ENCODE measurements around the gene OR9Q1. TPM values are rescaled to one million over a fixed set of nuclear protein-coding genes. Genes with fewer than 3 reads are reported as not detected.
A peak's percentile ranks its signal among the peaks of the same experiment; 100 is the strongest.
"Not testable (repeated sequence)": the region's sequence is repeated elsewhere in the genome, so short reads cannot be mapped to it uniquely, and the experiment has no call there.

Gene OR9Q1, protein sequence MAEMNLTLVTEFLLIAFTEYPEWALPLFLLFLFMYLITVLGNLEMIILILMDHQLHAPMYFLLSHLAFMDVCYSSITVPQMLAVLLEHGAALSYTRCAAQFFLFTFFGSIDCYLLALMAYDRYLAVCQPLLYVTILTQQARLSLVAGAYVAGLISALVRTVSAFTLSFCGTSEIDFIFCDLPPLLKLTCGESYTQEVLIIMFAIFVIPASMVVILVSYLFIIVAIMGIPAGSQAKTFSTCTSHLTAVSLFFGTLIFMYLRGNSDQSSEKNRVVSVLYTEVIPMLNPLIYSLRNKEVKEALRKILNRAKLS
- total RNA-seq = not detected

DNA sequence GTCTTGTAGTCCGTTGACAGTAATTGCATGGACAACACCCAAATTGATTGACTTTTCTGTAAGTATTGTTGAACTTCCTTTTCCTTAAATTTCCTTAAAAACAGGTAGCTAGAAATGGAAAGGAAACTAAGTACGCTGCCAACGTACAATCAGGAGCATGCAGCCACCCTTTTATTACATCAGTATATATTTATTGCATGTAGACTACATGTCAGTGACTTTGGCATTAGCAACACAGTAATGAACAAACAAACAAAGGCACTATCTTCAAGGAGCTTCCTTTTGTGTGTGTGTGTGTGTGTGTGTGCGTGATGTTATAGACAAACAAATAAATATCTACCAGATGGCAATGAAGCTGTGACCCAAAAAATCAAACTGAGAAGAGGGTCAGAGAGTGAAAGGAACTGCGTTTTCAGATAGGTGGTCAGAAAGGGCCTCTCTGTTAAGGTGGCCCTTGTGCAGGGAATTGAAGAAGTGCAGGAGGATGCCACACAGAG, at the start of gene OR9Q1:
OR9Q1 (plus strand) TSS at position 447 of the 497 bp plus-strand sequence. CDS start 155,564 bp downstream, outside the sequence.
- FAIRE-seq (no peak), DNase-seq (ENCODE audit: low spot score in 2 of 2) (no peak)

DNA sequence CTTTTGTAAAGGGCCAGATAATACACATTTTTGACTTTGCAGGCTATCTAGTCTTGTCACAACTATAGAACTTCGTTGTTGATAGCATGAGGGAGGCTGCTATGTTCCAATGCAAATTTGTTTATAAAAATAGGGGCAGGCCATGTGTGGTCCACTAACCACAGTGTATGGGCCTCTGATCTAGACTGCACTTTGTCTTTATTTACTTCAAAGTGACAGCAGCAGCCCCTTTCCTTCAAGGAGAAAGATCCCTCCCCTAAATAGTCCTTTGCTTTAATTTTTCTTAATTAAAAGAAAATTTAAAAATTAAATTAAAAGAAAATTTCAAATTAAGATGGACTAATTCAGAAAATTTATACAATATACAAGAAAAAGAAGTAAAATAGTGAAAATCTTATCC, 49.5 kb upstream of the OR9Q1 start:
- no peak for FAIRE-seq
- DNase-seq (ENCODE audit: low spot score in 2 of 2) = no peak

DNA sequence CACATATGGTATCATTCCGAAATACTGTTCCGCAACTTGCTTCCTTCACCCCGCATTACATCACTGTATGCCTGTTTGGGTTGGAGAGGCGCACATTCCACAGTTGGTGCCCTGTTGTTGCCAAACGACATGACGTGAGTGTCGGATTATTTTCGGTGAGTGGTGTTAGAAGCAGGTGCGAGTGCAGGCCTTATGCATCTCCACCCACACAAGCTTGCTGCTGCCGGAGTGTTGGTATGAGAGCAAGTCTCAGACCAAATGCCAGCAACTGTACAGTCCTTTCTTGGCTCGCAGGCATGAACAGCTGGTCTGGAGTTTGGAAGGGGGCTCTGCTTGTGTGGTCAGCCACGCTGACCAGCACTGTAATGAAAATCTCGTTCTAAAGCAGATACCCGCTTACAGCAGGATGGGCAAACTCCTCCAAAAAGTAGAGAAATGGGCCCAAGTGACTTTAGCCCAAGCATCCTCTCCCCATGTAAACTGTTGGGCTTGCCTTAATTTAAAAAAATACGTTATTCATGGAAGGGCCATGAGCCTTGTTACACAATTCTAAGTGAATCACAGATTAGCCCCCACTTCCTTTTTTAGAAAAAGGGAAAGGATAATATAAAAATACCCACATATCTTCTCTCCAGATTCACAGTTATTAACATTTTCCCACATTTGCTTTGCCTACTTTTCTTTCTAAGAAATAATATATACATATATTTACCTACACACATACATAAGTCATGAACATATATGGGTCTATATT, 48.7 kb upstream of the OR9Q1 start:
- FAIRE-seq (no peak), DNase-seq (ENCODE audit: low spot score in 2 of 2) (no peak)

DNA sequence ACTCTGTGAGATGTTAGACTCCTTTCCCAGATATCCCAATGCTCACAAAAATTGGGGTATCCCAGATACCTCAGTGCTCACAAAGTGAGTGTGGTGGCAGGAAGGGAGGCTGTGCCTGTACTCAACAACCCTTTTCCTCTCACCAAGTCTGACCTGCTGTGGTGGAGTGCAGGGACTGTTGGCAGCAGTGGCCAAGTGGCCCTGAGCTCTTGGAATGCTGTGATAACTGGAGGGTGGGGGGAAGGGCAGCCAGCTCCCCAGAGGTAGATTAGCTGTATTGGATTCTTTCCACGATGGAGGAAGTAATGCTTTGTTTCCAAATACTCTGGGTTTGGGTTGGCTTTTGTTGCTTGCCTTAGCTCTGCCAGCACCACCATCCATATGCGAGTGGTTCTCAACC, 46.0 kb upstream of the OR9Q1 start:
- DNase-seq (ENCODE audit: low spot score in 2 of 2) = no peak
- FAIRE-seq = no peak

DNA sequence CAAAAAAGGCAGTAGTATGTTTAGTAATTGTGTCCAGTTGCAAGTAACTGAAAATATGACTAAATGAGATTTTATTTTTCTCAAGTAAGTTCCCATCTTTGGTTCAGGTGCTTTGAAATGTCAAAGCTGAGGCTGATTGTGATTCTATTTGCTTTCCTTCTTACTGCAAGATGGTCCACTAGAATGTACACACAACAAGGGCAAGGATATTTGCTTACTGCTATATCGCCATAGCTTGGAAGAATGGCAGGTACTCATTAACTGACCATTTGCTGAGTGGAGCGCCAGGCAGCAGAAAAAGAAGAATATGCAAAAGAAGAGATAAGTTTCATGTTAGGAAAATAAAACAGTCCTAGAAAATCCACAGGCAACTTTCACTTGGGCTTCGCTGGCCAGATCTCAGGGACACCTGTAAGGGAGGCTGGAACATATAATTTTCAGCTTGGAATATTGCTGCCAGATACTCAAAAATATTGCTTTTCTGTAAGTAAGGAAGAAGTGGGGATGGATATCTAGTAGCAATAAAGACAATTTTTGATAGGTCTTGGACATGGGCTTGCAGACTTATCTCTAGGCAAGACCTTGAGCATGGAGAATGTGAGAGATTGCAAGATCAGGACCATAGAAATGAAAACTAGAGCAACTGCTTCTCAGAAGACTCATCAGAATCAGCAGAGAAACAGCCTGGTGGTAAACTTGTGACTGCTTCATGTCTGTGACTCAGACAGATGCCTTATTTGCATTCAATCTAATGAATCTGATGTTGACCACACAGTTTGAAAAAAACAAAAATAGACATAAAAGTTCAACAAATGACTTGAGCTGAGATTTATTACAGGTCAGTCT, 44.8 kb upstream of the OR9Q1 start:
- DNase-seq (ENCODE audit: low spot score in 2 of 2) (no peak), FAIRE-seq (no peak)

DNA sequence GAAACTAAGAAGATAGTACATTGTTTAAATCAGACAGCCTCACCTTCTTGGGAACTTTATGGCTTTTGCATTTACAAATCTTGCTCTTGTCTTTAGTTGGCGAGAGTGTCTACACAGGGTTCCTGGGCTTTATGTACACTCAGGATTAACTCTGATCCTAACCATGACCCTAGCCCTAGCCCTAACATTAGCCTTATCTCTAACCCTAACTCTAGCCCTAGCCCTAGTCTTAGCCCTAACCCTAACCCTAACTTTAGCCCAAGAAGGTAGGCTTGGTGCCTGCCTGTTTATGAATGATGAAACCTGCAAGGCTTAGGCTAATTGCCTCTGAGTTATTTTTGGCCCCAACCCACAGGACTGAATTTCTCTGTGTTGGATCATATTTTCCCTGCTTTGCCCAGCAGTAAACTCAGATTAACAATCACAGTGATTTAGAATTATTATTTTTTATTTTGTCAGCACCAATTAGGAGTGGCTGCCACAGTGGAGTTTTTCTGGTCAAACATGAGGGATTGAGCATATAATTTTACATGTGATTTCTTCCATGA, 44.1 kb upstream of the OR9Q1 start:
- no peak for FAIRE-seq
- DNase-seq (ENCODE audit: low spot score in 2 of 2) = no peak

DNA sequence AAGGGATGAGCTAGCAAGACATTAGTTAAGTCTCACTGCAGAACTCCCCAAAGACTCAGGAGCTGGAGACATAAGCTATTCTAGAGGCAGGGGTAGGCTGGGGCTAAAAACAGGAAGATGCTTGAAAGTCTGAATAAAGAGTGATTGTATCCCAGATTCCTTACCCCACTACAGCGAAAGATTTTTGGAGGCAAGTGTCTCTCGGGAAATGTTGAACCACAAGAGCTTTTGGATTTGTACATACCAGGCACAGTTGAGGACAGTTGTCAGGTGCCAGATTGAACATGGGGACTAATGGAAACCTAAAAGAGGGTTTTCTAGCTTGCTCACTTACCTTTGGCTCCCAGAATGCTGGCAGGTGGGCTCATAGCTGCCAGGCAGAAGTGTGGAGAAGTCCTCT, 43.5 kb upstream of the OR9Q1 start:
- no peak for FAIRE-seq
- DNase-seq (ENCODE audit: low spot score in 2 of 2) = no peak

DNA sequence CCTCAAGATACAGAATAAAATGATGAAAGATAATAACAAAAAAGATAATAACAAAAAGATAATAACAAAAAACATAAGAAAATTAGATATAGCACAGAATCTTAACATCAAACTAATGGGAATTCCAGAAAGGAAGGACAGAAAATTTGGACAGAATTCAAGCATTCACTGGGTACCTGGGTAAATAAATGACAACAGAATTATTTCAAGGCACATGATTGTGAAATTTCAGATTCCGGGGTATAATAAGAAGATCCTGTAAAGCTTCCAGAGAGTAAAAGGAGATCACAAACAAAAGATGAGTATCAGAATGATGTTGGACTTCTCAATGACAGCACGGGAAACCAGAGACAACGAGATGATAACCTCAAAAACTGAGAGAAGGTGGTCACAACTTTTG, 42.1 kb upstream of the OR9Q1 start:
- DNase-seq (ENCODE audit: low spot score in 2 of 2) (no peak), FAIRE-seq (no peak)

- no peak for FAIRE-seq
- no peak for DNase-seq (ENCODE audit: low spot score in 2 of 2)
Observed at GRCh38 chr11:57982776-57983175, 40.9 kb upstream of the OR9Q1 start.

GRCh38 chr11:57983191-57983590, 40.5 kb upstream of the OR9Q1 start:
- DNase-seq (ENCODE audit: low spot score in 2 of 2) = peak in 1 of 2 donors; percentile 12
- no peak for FAIRE-seq

DNA sequence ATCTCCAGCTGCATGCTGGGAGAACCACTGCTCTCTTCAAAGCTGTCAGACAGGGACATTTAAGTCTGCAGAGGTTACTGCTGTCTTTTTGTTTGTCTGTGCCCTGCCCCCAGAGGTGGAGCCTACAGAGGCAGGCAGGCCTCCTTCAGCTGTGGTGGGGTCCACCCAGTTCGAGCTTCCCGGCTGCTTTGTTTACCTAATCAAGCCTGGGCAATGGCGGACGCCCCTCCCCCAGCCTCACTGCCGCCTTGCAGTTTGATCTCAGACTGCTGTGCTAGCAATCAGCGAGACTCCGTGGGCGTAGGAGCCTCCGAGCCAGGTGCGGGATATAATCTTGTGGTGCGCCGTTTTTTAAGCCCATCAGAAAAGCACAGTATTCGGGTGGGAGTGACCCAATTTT, 24.2 kb upstream of the OR9Q1 start:
- not testable (repeated sequence) for DNase-seq (ENCODE audit: low spot score in 2 of 2); FAIRE-seq

DNA sequence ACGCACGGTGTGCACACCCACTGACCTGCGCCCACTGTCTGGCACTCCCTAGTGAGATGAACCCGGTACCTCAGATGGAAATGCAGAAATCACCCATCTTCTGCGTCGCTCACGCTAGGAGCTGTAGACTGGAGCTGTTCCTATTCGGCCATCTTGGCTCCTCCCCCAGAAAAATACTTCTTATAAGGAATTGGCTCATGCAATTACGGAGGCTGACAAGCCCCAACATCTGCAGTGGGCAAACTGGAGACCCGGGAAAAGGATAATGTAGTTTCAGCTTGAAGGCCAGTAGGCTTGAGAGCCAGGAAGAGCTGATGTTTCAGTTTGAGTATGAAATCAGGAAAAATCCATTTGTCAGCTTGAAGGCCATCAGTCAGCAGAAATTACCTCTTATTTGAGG, 23.7 kb upstream of the OR9Q1 start:
- not testable (repeated sequence) for FAIRE-seq; DNase-seq (ENCODE audit: low spot score in 2 of 2)

- no peak for FAIRE-seq
- no peak for DNase-seq (ENCODE audit: low spot score in 2 of 2)
Observed at GRCh38 chr11:58000699-58001098, 23.0 kb upstream of the OR9Q1 start.

- FAIRE-seq (no peak), DNase-seq (ENCODE audit: low spot score in 2 of 2) (no peak)
Observed at GRCh38 chr11:58003036-58003435, 20.6 kb upstream of the OR9Q1 start.

DNA sequence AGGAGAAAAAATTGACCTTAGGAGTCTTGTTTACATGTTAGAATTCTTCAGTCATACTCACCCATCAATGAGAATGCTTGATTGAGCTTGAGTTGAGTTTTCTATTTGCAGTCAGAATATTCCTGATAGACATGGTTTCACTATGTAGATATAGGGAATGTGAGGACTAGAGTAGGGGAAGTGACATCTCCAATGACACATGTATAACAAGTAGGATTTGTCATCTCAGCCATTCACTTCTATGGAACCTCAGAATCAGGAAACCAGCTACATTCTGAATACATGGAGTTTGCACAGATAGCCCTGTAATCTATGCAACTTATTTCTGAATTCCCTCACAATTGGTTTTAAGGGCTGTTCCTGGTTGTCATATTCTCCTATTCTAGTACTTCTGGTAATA, 20.1 kb upstream of the OR9Q1 start:
- FAIRE-seq = no peak

GRCh38 chr11:58004664-58005063, 19.0 kb upstream of the OR9Q1 start:
- FAIRE-seq (no peak), DNase-seq (ENCODE audit: low spot score in 2 of 2) (no peak)

More for the DNA sequence above, 20.1 kb upstream of the OR9Q1 start:
- no peak for DNase-seq (ENCODE audit: low spot score in 2 of 2)

GRCh38 chr11:58006940-58007339, 16.7 kb upstream of the OR9Q1 start:
- DNase-seq (ENCODE audit: low spot score in 2 of 2) = no peak
- FAIRE-seq = no peak

DNA sequence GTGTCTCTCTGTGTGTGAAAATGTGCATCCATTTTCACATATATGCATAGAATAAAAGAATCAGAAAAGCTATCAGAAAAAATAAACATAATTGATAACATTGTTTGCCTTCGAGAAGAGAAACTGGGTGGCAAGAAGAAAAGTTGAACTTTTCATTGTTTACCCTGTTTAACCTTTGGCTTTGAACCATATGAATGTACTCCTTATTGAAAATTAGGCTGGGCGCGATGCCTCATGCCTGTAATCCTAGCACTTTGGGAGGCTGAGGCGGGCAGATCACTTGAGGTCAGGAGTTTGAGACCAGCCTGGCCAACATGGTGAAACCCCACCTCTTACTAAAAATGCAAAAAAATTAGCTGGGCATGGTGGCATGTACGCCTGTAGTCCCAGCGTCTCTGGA, 11.9 kb upstream of the OR9Q1 start:
- DNase-seq (ENCODE audit: low spot score in 2 of 2) = no peak
- FAIRE-seq = no peak

DNA sequence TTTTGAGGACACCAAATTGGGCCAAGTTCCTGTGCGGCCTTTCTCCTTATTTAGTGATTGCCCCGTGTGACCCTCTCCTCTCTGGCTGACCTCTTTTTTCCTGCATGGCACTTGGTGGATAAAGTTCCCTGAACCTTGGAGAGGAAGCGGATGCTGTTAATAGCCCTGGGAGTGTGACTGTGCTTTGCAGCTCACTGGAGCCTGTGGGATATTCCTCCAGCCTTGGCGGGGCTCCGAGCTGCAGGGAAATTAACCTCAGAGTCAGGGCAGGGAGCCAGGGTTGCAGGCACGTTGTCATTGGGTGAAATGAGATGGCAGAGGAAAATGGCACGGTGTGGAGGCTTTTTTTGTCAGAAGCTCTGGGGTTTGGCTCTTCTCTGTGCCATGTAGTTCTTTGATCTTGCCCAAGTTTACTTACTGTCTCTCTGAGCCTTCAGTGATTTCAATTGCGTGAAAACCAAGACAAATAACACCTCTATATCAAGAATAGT, 965 bp downstream of the OR9Q1 start:
- FAIRE-seq (no peak), DNase-seq (ENCODE audit: low spot score in 2 of 2) (no peak)

GRCh38 chr11:58027341-58027740, 3.7 kb downstream of the OR9Q1 start:
- FAIRE-seq (no peak), DNase-seq (ENCODE audit: low spot score in 2 of 2) (no peak)
